CD4-positive, alpha-beta T cell treated with Interleukin-2 at 100 ng/mL for 4 hours (primary cell): ENCODE results near the gene WASF2.
"Not testable (repeated sequence)": the region's sequence is repeated elsewhere in the genome, so short reads cannot be mapped to it uniquely, and the experiment has no call there.

ENCODE experiments used
- DNase-seq: peaks from one replicate; pipeline ENCODE4 v3.0.0-alpha.2; 2020; ENCODE audit warnings: low spot score

The WASF2 gene

DNA sequence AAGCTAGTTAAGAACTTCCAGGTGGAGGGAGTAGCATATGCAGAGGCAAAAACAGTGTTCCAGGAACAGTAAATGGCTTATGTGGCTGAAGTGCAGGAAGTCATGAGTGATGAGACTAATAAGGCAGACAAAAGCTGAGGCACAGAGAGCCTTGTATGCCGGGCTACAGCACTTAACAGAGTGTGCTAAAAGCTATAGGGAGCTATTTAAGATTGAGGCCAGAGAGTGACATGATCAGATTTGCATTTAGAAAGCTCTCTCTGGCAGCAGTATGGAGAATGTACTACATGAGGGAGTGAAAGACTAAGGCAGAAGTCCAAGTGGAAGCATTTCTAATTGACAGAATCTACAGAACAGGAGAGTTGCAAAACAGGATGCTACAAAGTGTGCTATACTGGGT is 38.6 kb downstream of the WASF2 start:
- DNase-seq, result no peak

DNA sequence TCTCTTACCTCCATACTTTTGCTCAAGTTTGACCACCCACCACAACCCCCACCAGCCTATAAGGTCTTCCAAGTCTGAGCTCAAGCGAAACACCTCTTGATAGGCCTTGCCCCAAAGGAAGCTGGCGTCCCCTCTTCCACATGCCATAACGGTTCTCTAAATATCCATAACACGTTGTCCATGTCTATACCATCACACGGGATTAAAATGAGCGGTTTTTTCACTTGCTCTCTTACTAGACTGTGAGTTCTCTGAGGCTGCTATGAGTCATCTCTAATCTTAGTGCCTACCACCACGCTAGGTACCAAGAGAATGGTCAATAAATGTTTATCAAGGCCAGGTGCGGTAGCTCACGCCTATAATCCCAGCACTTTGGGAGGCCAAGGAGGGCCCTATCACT is 41.0 kb downstream of the WASF2 start:
- DNase-seq, result no peak

DNA sequence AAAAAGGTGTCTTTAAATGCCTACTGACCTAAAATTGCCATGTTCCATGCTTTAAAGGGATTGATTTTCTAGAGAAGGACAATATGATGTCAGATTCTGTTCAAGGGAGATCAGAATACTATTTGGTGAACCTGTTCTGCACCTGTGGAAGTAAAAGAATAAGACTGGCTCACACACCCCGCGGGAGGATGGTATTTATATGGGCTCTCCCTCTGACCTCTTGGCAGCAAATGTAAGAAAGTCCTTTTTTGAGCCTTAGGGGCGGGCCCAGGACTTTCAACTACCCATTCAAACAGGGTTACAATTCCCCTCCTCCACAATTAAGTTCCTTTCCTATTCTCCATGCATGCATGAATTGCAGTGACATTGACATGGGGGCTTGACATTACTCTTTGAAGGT is 42.1 kb downstream of the WASF2 start:
- DNase-seq, result no peak

DNA sequence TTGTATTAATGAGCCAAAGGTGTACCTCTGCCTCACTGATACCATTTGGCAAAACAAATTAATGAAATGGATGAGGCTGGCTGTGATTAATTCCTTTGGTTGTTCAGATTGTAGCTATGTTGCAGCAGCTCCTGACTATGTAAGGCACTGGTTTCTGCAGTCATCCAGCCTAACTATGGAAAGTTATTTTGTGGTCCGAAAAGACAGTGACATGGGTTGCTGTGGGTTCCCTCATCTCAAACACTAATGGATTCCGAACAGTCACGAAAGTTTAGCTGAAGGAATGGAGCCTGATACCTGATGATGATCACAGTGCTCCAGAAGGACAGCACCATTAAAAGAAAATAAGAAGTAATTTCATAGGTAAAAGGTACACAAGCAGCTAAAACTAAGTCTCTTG is 42.6 kb downstream of the WASF2 start:
- no peak for DNase-seq

DNA sequence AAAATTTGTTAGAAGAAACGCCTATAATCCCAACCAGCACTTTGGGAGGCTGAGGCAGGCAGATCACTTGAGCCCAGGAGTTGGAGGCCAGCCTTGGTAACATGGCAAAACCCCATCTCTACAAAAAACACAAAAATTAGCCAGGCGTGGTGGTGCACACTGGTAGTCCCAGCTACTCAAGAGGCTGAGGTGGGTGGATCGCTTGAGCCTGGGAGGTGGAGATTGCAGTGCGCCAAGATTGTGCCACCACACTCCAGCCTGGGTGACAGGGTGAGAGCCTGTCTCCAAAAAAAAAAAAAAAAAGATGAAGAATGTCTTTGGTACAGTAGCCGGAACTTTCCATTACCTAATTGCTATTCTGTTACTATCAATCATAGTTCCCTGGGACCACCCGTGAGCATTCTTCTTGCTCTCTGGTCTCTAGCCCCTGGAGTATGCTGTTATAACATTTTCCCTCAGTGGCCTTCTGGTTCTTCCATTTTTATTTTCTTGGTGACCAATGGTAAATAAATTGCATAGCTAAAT is 43.4 kb downstream of the WASF2 start:
- DNase-seq, result no peak

DNA sequence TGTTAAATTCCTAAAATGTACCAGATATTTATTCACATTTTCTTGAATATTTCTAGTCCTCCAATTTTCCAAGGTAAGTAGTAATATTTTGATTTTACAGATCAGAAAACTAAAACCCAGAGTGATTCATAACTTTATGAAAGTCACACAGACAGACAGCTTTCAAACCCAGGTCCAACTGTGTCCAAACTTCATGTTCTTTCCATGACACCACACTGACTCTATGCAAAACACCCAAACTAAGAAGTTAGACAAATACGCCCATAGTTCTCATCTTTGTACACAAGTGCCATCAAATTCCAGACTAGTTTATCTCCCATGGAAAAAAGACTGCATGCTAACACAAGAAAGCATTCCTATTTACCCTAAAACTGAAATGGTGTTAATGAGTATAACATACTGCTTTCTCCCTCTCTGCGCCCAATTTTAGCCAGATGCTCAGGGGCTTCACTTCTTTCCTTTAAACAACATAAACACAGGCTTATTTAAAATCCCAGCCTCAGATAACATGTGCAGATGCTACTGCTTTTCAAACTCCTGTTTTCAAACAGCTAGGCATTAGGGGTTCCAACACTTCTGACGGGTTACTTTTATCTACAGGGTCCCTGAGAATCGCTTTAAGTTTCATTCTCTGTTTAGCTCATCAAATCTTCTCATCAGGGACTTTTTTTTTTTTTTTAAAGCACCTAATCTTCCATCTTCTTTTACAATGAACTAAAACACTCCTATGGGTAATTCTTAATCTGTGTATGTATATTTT is 44.6 kb downstream of the WASF2 start:
- no peak for DNase-seq

DNA sequence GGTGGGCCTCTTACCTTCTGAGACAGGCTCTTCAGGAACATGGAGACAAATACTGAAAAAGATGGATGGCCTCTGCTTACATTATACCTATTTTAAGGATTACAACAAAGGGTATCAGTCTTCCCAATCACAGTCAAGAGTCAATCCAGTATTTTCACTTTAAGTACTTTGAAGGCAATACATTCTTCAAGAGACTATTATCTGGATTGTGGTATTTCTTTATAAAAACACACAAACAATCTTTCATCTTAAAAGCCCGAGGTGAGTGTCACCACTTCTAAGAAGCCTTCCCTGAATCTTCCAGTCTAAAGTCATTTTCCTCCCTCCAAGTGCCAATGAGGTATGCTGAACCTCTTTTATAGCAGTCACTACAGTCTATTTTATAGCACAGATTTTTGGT is 45.3 kb downstream of the WASF2 start:
- no peak for DNase-seq

DNA sequence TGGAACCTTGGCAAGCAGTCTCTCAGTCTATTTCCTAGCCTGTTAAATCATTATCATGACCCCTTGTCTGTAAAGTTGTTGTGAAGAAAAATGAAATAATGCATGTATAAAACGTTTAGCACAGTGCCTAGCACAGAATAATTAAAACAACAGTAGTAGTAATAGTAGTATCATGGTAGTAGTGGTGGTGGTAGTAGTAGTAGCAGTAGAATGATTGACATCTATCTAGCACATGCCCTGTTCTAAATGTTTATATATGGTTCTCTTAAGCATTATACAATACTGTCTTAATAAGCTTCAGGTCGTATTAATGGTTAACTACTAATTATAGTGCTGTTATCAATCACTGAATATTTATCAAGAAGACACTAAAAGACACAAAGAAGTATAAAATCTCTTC is 50.8 kb downstream of the WASF2 start:
- DNase-seq, result no peak

DNA sequence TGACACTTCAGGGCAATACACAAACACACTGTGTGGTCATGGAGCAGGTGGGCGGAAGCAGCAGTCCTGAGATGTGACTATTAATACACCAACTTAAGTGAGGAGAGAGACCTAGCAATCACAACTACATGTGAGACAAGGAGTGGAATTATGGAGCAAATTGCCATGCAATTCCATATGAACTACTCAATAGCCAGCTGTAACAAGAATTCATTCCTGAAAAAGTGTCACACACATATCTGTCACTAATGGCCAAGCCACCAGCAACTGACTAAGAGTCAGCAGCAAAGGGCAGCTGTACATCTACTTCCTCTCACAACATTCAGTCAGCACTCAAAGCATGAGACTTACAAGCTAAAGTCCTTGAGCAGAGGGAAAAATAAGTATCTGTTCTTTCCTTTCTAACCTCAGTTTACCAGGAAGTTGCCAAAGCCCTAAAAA is 51.3 kb downstream of the WASF2 start:
- DNase-seq, result no peak

DNA sequence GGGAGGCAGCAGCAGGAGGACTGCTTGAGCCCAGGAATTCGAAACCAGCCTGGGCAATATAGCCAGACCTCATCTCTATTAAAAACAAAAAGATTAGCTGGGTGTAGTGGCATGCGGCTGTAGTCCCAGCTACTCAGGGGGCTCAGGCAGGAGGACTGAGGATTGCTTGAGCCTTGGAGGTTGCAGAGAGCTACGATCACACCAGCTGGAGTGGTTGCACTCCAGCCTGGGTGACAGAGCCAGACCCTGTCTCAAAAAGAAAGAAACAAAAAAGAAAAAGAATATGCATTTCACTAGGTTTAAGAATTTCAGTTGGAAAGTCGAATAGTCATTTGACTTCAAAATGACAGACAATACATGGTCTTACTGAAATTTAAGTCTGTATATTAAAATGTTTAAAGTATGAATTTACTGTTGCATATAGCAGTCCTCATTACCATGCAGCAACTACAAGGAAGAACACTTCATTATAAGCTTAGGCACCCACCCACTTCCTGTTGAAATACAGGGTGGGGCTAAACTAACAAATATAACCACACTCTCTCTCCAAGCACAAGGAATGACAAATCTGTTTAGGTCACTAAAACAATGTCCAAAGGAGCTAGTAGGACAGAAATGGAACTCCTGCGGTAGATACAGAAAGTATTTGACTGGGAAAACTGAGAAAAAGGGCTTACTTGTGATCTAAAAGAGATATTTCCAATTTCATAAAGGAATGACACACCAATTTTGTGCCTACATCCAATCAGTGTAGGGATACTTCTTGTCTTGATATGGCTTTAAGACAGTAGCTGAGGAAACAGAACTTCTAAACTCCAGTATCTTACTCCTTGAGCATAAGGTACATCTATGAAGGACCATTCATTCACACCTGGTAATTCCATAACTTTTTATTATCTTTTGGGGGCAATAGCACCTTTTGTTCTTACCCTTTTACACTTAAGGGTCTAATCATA is 53.5 kb downstream of the WASF2 start:
- DNase-seq, result peak; percentile 55

DNA sequence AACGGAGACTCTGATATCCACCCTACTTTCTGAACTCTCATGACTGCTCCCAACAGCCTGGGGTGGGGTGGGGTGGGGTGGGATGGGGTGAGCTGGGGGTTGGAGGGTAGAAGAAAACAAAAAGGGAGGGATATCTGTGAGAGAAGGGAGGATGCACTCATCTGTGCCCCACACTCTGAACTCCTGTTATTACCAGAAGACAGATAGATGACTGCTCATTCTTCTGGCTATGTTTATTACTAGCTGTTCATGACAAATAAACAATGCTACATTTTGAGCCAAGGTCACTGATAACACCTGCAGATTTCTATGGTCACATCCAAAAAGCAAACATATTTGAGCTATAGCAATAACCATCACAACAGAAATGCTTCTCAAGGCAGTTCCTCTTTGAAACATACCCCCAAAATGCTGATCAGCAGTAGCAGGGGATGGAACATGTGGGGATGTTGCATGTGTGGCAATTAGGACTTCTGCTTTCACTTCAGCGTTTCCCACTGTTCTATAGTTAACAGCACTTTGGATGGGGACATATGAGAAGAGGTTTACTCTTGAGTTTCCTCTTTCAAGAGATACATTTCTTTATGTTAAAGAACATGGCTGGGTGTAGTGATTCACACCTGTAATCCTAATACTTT is 54.3 kb downstream of the WASF2 start:
- no peak for DNase-seq

DNA sequence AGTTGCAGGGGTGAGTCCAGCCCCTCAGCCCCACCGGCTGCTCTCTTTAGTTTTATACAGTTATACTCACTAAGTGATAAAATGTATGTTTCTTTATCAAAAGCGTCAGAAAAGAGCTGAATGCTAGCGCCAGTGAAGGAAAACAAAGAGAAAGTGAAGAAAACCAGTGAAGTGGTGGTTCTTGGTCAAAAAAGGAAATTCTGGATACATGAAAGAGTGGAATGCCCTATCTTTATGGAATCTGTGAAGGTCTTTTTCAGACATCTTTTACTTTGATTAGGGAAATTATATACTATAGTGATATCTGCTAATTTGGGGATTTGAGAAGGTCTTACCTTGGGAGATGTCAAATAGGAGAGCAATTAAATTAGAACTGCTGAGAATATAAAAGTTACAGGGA is 56.3 kb downstream of the WASF2 start:
- DNase-seq, result no peak

DNA sequence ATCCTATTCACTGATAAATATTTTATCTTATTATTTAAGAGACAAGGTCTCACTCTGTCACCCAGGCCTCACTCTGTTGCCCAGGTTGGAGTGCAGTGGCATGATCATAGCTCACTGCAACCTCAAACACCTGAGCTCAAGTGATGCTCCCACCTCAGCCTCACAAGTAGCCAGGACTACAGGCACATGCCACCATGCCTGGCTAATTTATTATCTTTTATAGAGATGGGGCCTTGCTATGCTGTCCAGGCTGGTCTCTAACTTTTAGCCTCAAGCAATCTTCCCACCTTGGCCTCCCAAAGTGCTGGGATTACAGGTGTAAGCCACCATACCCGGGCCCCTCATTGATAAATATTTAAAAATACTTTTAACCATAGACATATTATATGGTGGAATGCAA is 57.2 kb downstream of the WASF2 start:
- not testable (repeated sequence) for DNase-seq

DNA sequence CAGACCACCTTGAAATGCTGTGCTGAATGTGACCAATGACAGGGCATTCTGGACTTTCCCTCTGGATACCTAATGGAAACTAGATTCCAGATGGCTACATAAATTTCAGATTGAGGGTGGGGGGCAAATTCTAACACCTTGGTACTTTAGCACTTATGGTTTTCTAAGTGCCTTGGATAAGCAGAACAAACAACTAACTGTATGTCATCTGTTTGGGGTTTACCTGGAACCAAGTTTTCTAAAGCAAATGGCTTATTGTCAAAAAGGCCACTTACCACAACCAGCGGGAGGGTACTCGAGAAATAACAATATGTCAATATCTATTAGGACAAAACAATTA is 58.4 kb downstream of the WASF2 start:
- DNase-seq, result no peak

DNA sequence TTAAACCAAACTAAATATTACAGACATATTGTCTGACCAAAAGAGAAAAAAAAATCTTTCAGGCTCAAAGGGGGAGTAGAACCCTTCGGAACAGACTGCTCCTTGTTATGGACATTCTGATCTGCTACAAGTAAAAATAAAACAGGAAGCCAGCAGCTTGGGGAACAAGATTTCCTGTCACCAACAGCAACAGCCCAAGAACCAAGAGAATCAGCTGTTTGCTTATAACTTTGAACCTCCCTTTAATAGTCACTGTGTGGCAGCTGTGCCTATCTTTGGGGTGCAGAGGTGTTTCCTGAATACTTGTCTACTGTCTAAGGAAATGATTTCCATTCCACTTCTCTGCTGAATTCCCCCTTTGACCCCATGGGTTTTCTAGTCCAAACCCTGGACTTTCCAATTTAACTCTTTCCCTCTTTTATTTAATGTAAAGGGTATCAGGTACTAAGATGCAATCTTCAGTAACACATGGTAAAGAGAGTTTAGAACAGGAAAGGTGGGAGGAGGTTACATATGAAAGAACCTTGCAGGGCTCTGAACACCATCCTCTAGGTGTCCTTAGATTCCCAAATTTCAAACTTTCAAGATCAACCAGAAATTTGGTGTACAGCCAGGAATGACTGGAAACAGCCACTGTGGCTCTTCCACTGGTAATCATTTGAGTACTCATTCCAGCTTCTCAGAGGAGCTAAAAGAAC is 58.9 kb downstream of the WASF2 start:
- peak; percentile 54 for DNase-seq

DNA sequence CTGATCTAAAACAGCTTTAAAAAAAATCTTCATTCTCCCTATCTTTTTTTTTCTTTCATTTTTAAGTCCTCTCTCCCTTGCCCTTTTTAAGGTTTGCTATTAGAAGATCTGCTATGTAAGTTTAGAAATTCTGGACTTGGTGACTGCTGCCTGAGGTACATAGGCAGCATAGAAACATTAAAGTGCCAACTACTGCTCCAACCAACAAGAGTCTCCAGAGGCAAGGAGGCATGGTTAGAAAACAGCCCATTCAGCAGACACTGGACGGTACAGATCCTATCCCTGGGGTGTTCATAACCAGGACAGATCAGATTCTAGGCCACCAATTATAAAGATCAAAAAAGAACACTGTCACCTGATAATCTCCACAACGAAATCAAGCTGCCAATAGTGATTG is 60.9 kb downstream of the WASF2 start:
- DNase-seq, result no peak

DNA sequence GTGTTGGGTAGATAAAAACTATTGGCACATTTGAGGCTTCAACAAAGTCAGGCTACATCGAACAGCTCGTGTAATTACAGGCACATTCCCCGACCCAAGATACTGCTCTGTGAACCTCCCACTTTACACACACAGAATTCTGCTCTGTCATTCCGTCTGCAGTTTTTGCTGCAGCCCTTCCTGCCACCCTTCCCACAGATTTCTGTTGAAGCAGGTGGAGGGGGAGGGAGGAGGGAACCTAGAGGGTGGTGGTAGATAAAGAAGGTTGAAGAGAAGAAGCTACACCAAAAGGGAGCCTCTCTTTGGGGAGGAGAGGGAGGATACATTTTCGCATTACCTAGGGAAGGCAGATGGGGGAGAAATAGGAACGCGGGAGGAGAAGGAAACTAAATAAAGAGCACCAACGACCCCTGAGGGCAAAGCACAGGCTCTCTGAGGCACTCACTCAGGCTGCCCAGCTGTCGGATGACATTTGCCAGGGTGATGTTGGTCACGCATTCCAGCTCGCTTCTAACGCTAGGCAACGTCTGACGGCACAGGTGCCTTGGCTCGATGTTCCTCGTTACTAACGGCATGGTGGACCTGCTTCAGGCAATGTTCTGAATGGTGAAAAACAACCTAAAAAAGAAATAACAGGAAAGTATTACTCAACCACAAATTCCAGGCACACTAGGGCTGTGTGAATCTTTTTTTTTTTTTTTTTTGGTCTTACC is 61.5 kb downstream of the WASF2 start:
- no peak for DNase-seq

DNA sequence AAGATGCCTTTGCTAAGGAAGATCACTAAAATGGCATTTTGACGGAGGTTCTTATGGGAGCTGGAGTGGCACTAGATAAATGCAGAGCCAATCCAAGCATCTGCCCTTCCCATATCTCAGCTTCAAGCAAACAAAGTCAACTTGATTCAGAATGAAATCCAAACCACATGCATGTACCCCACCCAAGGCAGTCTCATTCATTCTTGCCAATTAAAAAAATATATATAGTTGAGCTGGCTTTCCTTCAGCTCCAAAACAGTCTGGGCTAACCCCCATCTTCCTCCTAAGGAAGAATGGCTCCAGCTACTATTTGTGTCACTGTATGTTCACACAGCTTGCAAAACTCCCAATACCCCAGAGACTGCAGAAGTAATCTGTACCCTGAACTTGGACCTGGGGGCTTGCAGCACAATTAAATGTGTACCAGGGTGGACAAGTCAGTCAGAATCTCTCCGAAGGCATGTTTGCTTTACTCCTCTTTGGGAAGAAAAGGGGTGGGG is 62.1 kb downstream of the WASF2 start:
- no peak for DNase-seq

DNA sequence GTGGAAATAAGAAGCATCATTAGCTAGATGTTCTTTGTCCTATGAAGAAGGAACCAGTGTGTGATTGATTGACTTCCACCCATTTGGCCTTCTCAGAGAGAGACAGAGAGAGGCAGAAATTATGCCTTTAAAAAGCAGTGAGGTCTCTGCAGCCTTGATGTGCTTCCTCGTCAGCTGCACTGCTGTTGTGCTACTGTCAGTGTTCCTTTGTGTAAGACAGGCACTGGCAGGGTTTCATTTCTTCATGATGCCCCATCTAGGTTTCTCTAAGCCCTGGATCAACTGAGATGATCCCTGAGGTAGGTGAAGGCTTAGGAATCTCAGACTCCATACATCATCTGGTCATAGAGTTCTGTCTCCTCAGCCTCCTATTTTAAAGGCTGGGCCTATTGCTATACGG is 62.6 kb downstream of the WASF2 start:
- DNase-seq, result no peak

DNA sequence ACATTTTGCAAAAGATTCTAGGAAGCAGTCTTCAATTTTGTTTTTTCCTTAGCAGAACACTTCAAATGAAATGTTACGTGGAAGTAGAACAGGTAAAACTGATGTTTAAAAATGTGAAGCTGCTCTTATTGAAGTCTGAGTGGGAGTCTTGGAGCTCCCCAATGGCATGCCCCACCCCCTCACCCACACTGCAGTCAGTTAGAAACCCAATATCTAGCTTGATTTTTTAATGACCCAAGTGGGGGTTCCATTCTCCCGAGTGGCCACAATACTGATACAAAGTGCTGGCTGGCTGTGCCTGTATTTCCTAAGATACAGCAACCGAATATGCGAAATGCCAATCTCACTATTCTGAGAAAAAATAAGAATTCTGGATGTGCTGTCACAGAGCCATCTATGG is 66.3 kb downstream of the WASF2 start:
- no peak for DNase-seq
